ENCODE data around the gene TBX1.

The TBX1 gene

GRCh38 chr22:19749876-19750275, 10.7 kb upstream of the TBX1 start:
- WGBS (ENCODE audit: extremely low coverage, insufficient coverage, insufficient read length), result no CpG with 5 or more reads among the region's 12 CpGs
- Histone ChIP-seq H2BK5ac (ENCODE audit: low read depth, low read length, poor library complexity) (no peak overlapping the region), H3K23ac (ENCODE audit: low read length) (no peak overlapping the region), H3K18ac (ENCODE audit: low read length) (no peak overlapping the region), H2BK12ac (ENCODE audit: low read length) (no peak overlapping the region), H3K4me1 (ENCODE audit: control insufficient read depth in 1 of 2, insufficient read depth in 2 of 2, low read length in 2 of 2) (peaks cover 8 to 11% of the 10 kb centered on the region in 2 experiments), H3K9ac (ENCODE audit: low read length) (no peak overlapping the region), H3K4me3 (ENCODE audit: low read depth, low read length) (no peak overlapping the region), H3K14ac (ENCODE audit: low read length) (no peak overlapping the region), H4K8ac (ENCODE audit: low read depth, low read length) (no peak overlapping the region), H2AFZ (ENCODE audit: insufficient read depth, low read length, poor library complexity) (no peak overlapping the region), H2AK5ac (ENCODE audit: low read length) (no peak overlapping the region), H2BK120ac (ENCODE audit: insufficient read depth, low read length, poor library complexity) (no peak overlapping the region), H4K91ac (ENCODE audit: low read depth, low read length) (no peak overlapping the region), H4K12ac (ENCODE audit: low read depth, low read length) (no peak overlapping the region), H3K27me3 (ENCODE audit: insufficient read depth, low read length) (peaks cover 19% of the 10 kb centered on the region), H3K9me3 (ENCODE audit: insufficient read depth, low read depth, low read length) (peaks cover 9% of the 10 kb centered on the region), H3K4me2 (ENCODE audit: low read length) (no peak overlapping the region), H3K79me1 (ENCODE audit: low read length) (peaks cover 11% of the 10 kb centered on the region), H3K27ac (ENCODE audit: low read depth, low read length) (no peak overlapping the region), H3K79me2 (ENCODE audit: control insufficient read depth, insufficient read depth, low read length, poor library complexity) (no peaks in the 10 kb centered on the region), H3K4ac (ENCODE audit: low read depth, low read length) (no peak overlapping the region), H3K36me3 (ENCODE audit: control insufficient read depth in 1 of 2, insufficient read depth in 2 of 2, low read length in 2 of 2) (no peaks in the 10 kb centered on the region)
- DNase-seq, result no peak

GRCh38 chr22:19750507-19751490, 9.8 kb upstream of the TBX1 start:
- Histone ChIP-seq H2BK120ac (ENCODE audit: insufficient read depth, low read length, poor library complexity) (no peak overlapping the region), H3K4ac (ENCODE audit: low read depth, low read length) (no peak overlapping the region), H2AK5ac (ENCODE audit: low read length) (no peak overlapping the region), H3K9ac (ENCODE audit: low read length) (no peak overlapping the region), H3K9me3 (ENCODE audit: insufficient read depth, low read depth, low read length) (peaks cover 10% of the 10 kb centered on the region), H4K12ac (ENCODE audit: low read depth, low read length) (no peak overlapping the region), H3K4me2 (ENCODE audit: low read length) (no peak overlapping the region), H3K23ac (ENCODE audit: low read length) (no peak overlapping the region), H3K14ac (ENCODE audit: low read length) (peak overlapping the region; percentile 23), H3K79me1 (ENCODE audit: low read length) (peaks cover 8% of the 10 kb centered on the region), H4K91ac (ENCODE audit: low read depth, low read length) (peak overlapping the region; percentile 48), H2BK5ac (ENCODE audit: low read depth, low read length, poor library complexity) (no peak overlapping the region), H3K79me2 (ENCODE audit: control insufficient read depth, insufficient read depth, low read length, poor library complexity) (no peaks in the 10 kb centered on the region), H4K8ac (ENCODE audit: low read depth, low read length) (no peak overlapping the region), H2AFZ (ENCODE audit: insufficient read depth, low read length, poor library complexity) (no peak overlapping the region), H3K27ac (ENCODE audit: low read depth, low read length) (no peak overlapping the region), H3K18ac (ENCODE audit: low read length) (no peak overlapping the region), H2BK12ac (ENCODE audit: low read length) (no peak overlapping the region), H3K36me3 (ENCODE audit: control insufficient read depth in 1 of 2, insufficient read depth in 2 of 2, low read length in 2 of 2) (no peaks in the 10 kb centered on the region), H3K27me3 (ENCODE audit: insufficient read depth, low read length) (peaks cover 29% of the 10 kb centered on the region), H3K4me1 (ENCODE audit: control insufficient read depth in 1 of 2, insufficient read depth in 2 of 2, low read length in 2 of 2) (peaks cover 6 to 8% of the 10 kb centered on the region in 2 experiments), H3K4me3 (ENCODE audit: low read depth, low read length) (no peak overlapping the region)
- no CpG with 5 or more reads among the region's 27 CpGs for WGBS (ENCODE audit: extremely low coverage, insufficient coverage, insufficient read length)
- no peak for DNase-seq

- WGBS (ENCODE audit: extremely low coverage, insufficient coverage, insufficient read length), result no CpG with 5 or more reads among the region's 14 CpGs
Observed at GRCh38 chr22:19751497-19752245, 8.9 kb upstream of the TBX1 start.

GRCh38 chr22:19753090-19753842, 7.3 kb upstream of the TBX1 start:
- no peak overlapping the region for H3K18ac ChIP-seq (ENCODE audit: low read length)
- H4K12ac ChIP-seq (ENCODE audit: low read depth, low read length), result no peak overlapping the region
- H3K36me3 ChIP-seq (ENCODE audit: control insufficient read depth in 1 of 2, insufficient read depth in 2 of 2, low read length in 2 of 2), result no peaks in the 10 kb centered on the region
- no peak overlapping the region for H2BK5ac ChIP-seq (ENCODE audit: low read depth, low read length, poor library complexity)
- no peak overlapping the region for H3K4me3 ChIP-seq (ENCODE audit: low read depth, low read length)
- no peak overlapping the region for H3K14ac ChIP-seq (ENCODE audit: low read length)
- H3K79me2 ChIP-seq (ENCODE audit: control insufficient read depth, insufficient read depth, low read length, poor library complexity), result no peaks in the 10 kb centered on the region
- H3K4me2 ChIP-seq (ENCODE audit: low read length), result no peak overlapping the region
- H3K27ac ChIP-seq (ENCODE audit: low read depth, low read length), result no peak overlapping the region
- H2AFZ ChIP-seq (ENCODE audit: insufficient read depth, low read length, poor library complexity), result no peak overlapping the region
- H3K9ac ChIP-seq (ENCODE audit: low read length), result no peak overlapping the region
- H3K79me1 ChIP-seq (ENCODE audit: low read length), result no peaks in the 10 kb centered on the region
- no CpG with 5 or more reads among the region's 10 CpGs for WGBS (ENCODE audit: extremely low coverage, insufficient coverage, insufficient read length)
- H2BK120ac ChIP-seq (ENCODE audit: insufficient read depth, low read length, poor library complexity), result no peak overlapping the region
- H4K8ac ChIP-seq (ENCODE audit: low read depth, low read length), result no peak overlapping the region
- no peak overlapping the region for H2AK5ac ChIP-seq (ENCODE audit: low read length)
- no peak overlapping the region for H4K91ac ChIP-seq (ENCODE audit: low read depth, low read length)
- H3K4ac ChIP-seq (ENCODE audit: low read depth, low read length), result no peak overlapping the region
- peaks cover 0 to 6% of the 10 kb centered on the region in 2 experiments for H3K4me1 ChIP-seq (ENCODE audit: control insufficient read depth in 1 of 2, insufficient read depth in 2 of 2, low read length in 2 of 2)
- H2BK12ac ChIP-seq (ENCODE audit: low read length), result no peak overlapping the region
- no peak for DNase-seq
- H3K9me3 ChIP-seq (ENCODE audit: insufficient read depth, low read depth, low read length), result peaks cover 13% of the 10 kb centered on the region
- H3K27me3 ChIP-seq (ENCODE audit: insufficient read depth, low read length), result peaks cover 53% of the 10 kb centered on the region
- peak overlapping the region; percentile 11 for H3K23ac ChIP-seq (ENCODE audit: low read length)

More at GRCh38 chr22:19751497-19752245, 8.9 kb upstream of the TBX1 start:
- H3K79me1 ChIP-seq (ENCODE audit: low read length), result peaks cover 1% of the 10 kb centered on the region
- no peak overlapping the region for H4K12ac ChIP-seq (ENCODE audit: low read depth, low read length)
- H3K18ac ChIP-seq (ENCODE audit: low read length), result no peak overlapping the region
- H3K9ac ChIP-seq (ENCODE audit: low read length), result no peak overlapping the region
- H3K36me3 ChIP-seq (ENCODE audit: control insufficient read depth in 1 of 2, insufficient read depth in 2 of 2, low read length in 2 of 2), result no peaks in the 10 kb centered on the region
- no peaks in the 10 kb centered on the region for H3K79me2 ChIP-seq (ENCODE audit: control insufficient read depth, insufficient read depth, low read length, poor library complexity)
- no peak overlapping the region for H3K4me2 ChIP-seq (ENCODE audit: low read length)
- no peak overlapping the region for H3K4me3 ChIP-seq (ENCODE audit: low read depth, low read length)
- H4K8ac ChIP-seq (ENCODE audit: low read depth, low read length), result no peak overlapping the region
- H2BK5ac ChIP-seq (ENCODE audit: low read depth, low read length, poor library complexity), result no peak overlapping the region
- no peak overlapping the region for H2BK12ac ChIP-seq (ENCODE audit: low read length)
- peaks cover 0 to 6% of the 10 kb centered on the region in 2 experiments for H3K4me1 ChIP-seq (ENCODE audit: control insufficient read depth in 1 of 2, insufficient read depth in 2 of 2, low read length in 2 of 2)
- H4K91ac ChIP-seq (ENCODE audit: low read depth, low read length), result no peak overlapping the region
- no peak overlapping the region for H3K27ac ChIP-seq (ENCODE audit: low read depth, low read length)
- no peak overlapping the region for H2AFZ ChIP-seq (ENCODE audit: insufficient read depth, low read length, poor library complexity)
- H3K4ac ChIP-seq (ENCODE audit: low read depth, low read length), result no peak overlapping the region
- peaks cover 37% of the 10 kb centered on the region for H3K27me3 ChIP-seq (ENCODE audit: insufficient read depth, low read length)
- H2AK5ac ChIP-seq (ENCODE audit: low read length), result no peak overlapping the region
- H3K14ac ChIP-seq (ENCODE audit: low read length), result no peak overlapping the region
- no peak for DNase-seq
- H3K9me3 ChIP-seq (ENCODE audit: insufficient read depth, low read depth, low read length), result peaks cover 12% of the 10 kb centered on the region
- no peak overlapping the region for H3K23ac ChIP-seq (ENCODE audit: low read length)
- H2BK120ac ChIP-seq (ENCODE audit: insufficient read depth, low read length, poor library complexity), result no peak overlapping the region
